ENCODE results near the gene ZNF429.
"Not testable (repeated sequence)": the region's sequence is repeated elsewhere in the genome, so short reads cannot be mapped to it uniquely, and the experiment has no call there.

The ZNF429 gene

DNA sequence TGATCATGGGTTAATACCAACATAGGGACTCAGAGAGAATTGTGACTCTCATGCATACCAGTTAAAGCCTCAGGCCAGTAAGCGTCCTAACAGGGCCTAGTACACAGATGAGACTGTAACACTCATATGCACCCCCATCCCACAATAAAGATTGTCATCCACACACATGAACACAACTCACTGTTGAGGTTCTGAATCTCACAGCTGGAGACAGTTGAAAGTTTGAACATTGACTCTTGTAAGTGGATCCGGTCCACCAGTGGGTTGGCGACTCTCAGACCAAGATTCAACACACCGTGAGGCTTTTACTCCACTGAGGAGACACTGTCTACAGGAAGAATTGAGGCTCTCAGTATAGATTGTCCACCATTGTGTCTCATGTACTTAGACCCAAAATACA lies 88.1 kb downstream of the ZNF429 start:
- DNase-seq, result no peak

DNA sequence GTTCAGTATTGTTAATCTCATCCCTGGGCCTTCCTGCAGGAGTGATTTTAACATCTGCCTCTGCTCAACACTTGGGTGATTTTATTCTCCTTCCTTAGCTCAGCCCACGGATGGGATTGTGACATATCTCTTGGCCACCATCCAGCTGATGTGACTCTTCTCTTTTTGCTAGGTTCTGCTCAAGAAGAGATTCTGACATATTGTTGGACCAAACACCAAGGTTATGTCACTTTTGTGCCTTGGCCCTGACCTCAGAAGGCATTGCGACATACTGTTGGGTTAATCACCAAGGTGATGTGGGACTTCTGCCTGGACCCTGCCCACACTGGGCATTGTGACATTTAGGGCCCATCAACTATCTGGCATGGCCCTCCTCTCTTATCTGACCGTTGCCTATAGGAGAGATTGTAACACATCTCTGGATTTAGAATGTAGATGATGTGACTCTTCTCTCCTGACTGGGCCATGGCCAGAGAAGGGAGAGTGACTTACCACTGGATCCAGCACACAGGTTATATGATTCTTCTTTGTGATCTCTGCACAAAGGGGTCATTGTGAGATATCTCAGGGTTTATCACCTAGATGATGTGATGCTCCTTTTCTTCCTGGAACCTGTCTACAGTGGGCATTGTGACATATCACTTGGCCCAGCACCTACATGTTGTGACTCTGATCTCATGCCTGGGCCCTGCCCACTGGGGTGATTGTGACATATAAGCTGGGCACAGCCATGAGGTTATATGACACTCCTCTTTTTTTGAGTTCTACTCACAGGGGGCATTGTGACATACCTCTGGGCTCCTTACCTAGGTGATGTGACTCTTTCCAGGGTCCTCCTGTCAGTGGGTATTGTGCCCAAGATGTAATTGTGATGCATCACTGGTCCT lies 88.8 kb downstream of the ZNF429 start:
- DNase-seq, result no peak

DNA sequence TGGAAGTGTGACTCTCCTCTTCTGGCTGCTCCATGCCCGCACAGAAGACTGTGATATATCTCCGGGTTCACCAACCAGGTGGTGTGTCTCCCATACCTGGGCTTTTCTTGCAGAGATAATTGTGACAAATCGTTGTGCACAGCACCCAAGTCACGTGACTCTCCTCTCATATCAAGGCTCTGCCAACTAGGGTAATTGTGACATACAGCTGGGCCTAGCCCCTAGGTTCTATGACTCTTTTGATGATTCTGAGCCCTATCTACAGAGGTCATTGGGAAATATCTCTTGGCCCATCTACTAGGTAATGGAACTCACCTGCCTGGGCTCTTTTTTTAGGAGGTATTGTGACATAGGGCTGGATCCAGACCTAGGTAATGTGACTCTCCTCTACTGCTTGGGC lies 89.8 kb downstream of the ZNF429 start:
- DNase-seq, result no peak

DNA sequence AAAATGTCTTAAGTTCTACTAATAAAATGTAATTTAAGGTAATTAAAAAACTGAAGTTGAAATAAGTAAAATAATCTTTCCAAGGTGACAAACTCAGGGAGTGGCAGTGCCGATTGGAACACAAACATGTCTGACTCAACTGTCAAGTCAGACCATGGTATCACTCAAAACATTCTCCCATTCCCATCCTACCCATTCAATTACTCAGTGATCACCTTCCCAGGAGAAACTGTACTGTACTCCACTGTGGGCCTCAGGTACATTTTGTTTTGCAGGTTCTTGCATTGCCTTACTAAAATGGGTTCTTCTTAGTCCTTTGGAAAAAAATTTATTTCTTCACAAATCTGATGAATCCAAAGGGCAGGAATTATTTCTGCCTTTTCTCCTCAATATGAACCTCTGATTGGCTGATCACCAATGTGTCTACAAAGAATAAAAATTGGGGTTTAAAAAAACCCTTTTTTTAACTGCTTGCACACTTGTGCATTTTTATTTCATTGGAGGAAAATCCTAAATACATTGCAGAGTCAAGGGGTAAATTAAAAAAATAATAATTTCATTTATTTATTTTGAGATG lies 96.8 kb downstream of the ZNF429 start:
- no peak for DNase-seq

DNA sequence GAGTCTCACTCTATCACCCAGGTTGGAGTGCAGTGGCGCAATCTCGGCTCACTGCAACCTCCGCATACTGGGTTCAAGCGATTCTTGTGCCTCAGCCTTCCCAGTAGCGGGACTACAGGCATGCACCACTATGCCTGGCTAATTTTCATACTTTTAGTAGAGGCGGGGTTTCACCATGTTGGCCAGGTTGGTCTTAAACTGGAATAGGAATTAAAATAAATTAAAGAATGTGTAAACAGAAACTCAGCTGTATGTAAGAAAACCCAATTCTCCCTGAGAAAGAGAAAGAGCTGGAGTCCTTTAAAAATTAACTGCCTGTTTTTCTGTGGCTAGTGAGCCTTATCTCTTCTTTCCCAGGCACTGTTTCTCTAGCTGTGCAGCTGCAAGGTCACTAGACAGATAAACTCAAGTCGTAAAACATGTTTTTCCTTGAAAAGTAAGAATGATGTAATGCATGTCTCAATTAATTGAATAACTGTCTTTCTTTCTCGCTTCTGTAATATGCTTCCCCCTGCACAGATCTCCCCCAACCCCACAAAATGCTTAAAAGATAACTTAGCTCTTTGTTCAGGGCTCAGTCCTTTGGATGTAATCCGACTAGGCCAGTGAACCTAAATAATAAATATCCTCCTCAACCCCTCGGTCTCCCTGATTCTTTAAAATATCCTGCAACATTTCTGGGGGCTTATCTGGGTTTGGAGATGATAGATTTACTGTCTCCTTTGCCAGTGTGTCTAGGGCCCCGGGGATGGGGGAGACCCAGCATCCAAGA lies 97.4 kb downstream of the ZNF429 start:
- DNase-seq, result not testable (repeated sequence)

DNA sequence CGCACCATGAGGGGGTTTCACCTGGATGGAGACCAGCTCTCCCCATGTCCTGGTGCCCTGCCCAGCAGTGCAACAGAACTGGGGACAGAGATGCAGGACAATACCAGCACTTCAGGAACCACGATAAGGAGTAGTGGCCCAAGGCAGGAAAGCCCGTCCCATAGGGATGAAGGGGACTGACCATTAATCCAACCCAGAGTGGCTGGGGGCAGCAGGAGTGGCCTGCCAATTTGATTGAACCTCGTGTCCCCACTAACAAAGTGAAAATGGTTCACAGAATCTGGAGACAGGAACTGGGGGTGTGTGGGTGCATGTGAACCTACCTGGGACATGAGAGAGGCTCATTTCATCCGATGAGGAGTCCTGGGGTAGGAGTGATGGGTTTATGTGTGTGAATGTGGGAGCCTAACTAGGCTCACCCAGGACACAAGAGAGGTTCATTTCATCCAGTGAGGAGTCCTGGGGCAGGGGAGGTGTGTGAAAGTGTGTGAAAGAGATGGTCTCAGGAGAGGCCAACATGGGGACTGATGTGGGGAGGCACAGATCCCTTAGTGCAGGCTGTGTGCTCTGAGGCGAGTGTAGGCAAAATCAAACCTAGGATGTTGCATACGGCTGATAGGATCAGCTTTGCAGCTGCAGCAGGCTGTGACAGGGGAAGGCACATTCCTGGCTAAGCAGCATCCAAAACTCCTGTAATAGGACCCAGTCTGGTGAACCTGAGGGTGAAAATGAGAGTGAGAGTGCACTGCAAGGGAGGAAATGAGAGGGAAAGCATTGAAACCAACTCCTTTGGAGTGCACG lies 98.2 kb downstream of the ZNF429 start:
- no peak for DNase-seq

DNA sequence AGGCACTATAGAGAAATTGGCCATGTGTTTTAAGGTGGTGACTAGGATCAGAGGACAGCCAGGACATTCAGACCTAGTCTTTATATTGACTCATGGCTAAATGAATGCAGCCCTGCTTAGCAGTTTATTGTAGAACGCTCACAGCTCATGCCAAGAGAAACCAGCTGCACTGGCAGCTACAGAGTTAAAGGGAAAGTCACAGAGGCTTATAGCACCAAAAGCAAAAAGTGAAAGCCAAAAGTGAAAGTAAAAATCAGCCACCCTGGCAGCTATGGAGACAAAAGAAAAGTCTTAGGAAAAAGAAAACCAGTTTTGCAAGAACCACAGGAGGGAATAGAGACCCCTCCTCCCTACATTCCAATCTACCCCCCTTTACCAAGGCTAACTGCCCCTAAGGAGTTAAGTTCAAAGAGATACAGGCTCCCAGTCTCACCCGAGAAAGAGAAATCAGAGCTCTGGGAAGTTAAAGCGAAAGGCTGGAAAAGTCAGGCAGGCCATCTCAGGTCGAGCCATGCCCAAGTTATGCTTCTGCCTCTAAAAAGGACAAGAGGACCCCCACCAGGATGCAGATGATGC lies 99.0 kb downstream of the ZNF429 start:
- no peak for DNase-seq
